ENCODE measurements around the gene C19orf73. TPM values are rescaled to one million over a fixed set of nuclear protein-coding genes. Genes with fewer than 3 reads are reported as not detected.

Gene C19orf73
- total RNA-seq, 1 experiment from 2014 or later = 2.2 TPM

- Histone ChIP-seq H3K4me3 (replicated peaks in 1 of 2; ENCODE audit: low read depth in 1 of 2, low read length in 2 of 2) (peak overlapping the region; percentile 90 to 95), H3K27ac (ENCODE audit: low read depth, low read length) (peak overlapping the region; percentile 94), H3K4me2 (ENCODE audit: low read length) (peak overlapping the region; percentile 99), H3K36me3 (ENCODE audit: control insufficient read depth in 1 of 2, insufficient read depth in 2 of 2, low read length in 2 of 2) (no peaks in the 10 kb centered on the region), H3K9ac (ENCODE audit: low read length) (peak overlapping the region; percentile 98), H3K9me3 (ENCODE audit: control insufficient read depth in 1 of 2, insufficient read depth in 1 of 2, low read depth in 1 of 2, low read length in 2 of 2) (no peaks in the 10 kb centered on the region), H4K20me1 (ENCODE audit: insufficient read depth) (no peaks in the 10 kb centered on the region), H2AFZ (ENCODE audit: low read depth, low read length, poor library complexity, severe bottlenecking) (no peak overlapping the region), H3K9me2 (ENCODE audit: insufficient read depth) (no peaks in the 10 kb centered on the region), H3K79me2 (ENCODE audit: insufficient read depth, low read length) (no peaks in the 10 kb centered on the region), H3K4me1 (ENCODE audit: control insufficient read depth in 1 of 2, insufficient read depth in 2 of 2, low read length in 2 of 2) (peaks cover 20 to 51% of the 10 kb centered on the region in 2 experiments), H3K27me3 (ENCODE audit: insufficient read depth, low read length) (no peaks in the 10 kb centered on the region)
- TF ChIP-seq TCF7L2 (IDR thresholded peaks at IDR 0.05; ENCODE audit: borderline replicate concordance, extremely low read depth, insufficient read depth, insufficient read length) (no peak), ZNF274 (IDR thresholded peaks at IDR 0.05; ENCODE audit: low read depth, low read length) (no peak), ATF3 (IDR thresholded peaks at IDR 0.05) (no peak), JUND (IDR thresholded peaks at IDR 0.05) (no peak), CTCF (IDR thresholded peaks at IDR 0.05 in 2 of 3, conservative IDR thresholded peaks at IDR 0.05 in 1 of 3; ENCODE audit: borderline replicate concordance in 1 of 3, insufficient read depth in 1 of 3, low read depth in 2 of 3, low read length in 2 of 3) (no peak), ZFX (IDR thresholded peaks at IDR 0.05) (no peak), EGR1 (IDR thresholded peaks at IDR 0.05; ENCODE audit: low read depth) (no peak), YY1 (IDR thresholded peaks at IDR 0.05; ENCODE audit: extremely low read depth, insufficient replicate concordance, low read depth, low read length) (no peak), POLR2AphosphoS5 (IDR thresholded peaks at IDR 0.05; ENCODE audit: low read depth, low read length) (no peak), SRF (IDR thresholded peaks at IDR 0.05; ENCODE audit: low read depth) (no peak), FOSL1 (IDR thresholded peaks at IDR 0.05; ENCODE audit: low read depth) (no peak)
- ATAC-seq (no peak), DNase-seq (ENCODE audit: low read depth, low spot score) (no peak)
- no TSS peak for BruUV-seq (replicated peaks)
- RAD21 ChIA-PET (ENCODE audit: low non-redundant PET in 1 of 2, low total read pairs in 2 of 2, uncharacterized antibody in 2 of 2, unreplicated experiment in 2 of 2) = interaction anchor here in 1 of 2 experiments (0.7 kb wide), 1 partner anchor 90 kb away, joined by 3 read pairs; no protein-coding TSS in a partner anchor
- POLR2A ChIA-PET = interaction anchor here (1.1 to 1.6 kb wide), 4 partner anchors 16 to 34 kb away, joined by 3 to 9 read pairs (median 4); no protein-coding TSS in a partner anchor
- CTCF ChIA-PET = interaction anchor here (0.5 to 3.0 kb wide), 4 partner anchors 48 to 530 kb away, joined by 3 to 17 read pairs (median 9); partner anchors contain the start of gene TEAD2
- intact Hi-C loops (cut with micrococcal nuclease) = loop anchor here (1.0 kb wide), 1 partner anchor 32 kb away; the partner anchor contains the start of genes C19orf73 and PPFIA3
Observed at GRCh38 chr19:49150944-49151243, 32.0 kb upstream of the C19orf73 start.
